ENCODE data around the gene NLN.

DNA sequence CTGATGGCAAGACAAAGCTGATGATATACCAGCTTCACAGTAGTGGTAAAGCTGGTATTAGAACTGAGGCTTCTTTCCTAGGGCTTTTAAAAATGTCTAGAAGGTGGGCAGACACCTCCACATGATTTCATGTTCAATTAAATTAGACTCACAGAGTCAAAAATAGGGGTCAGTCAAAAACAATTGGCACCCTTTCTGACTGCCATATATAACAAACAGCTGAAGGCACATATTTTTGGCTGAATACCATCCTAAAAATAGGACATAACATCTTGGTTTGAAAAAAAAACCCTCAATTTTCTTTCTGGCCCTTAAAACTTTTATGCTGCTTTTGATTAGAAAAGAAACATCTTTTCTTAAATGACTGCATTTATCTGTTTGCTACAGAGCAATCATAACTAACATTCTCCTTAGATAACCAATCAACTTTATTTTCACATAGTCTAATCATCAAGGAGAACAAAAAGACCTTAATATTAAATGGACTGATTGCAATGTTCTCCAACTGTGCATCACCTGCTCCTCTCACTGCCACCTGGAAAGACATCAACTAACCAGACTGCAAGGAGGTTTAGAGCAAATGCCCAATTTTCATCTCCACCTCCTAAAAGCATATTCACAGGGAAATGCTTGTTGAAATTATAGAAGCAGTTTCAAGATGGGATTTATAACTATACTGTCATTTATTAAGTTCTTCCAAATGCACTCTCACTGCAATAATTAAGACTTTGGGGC lies 3.3 kb upstream of the NLN start:
- TF ChIP-seq EZH2 (IDR thresholded peaks at IDR 0.05; ENCODE audit: low read length) (no peak), CTCF (optimal IDR thresholded peaks at IDR 0.05 in 1 of 3, IDR thresholded peaks at IDR 0.05 in 1 of 3, conservative IDR thresholded peaks at IDR 0.05 in 1 of 3; ENCODE audit: extremely low read depth in 1 of 3, insufficient read depth in 2 of 3, low read length in 3 of 3) (no peak)
